ENCODE results near the gene PRDM4. TPM values are rescaled to one million over a fixed set of nuclear protein-coding genes. Genes with fewer than 3 reads are reported as not detected.

PRDM4 gene
- polyA plus RNA-seq, 1 of the 3 experiments (the other 2 are of a cell fraction): 22.1 TPM

- peak overlapping the region; percentile 78 for H3K4me2 ChIP-seq
- H3K27ac ChIP-seq (ENCODE audit: low read depth in 2 of 2, low read length in 1 of 2): peak overlapping the region in 1 of 2 experiments; percentile 90; a peak in 2 of 4 replicates
- no peaks in the 10 kb centered on the region for H3K9me2 ChIP-seq
- peaks cover 37% of the 10 kb centered on the region for H3F3A ChIP-seq (replicated peaks; ENCODE audit: insufficient read depth)
- DNase-seq: no peak
- peak overlapping the region; percentile 34; the same call in 1 of the 2 replicates for H3K9ac ChIP-seq
- no peak overlapping the region for H2AFZ ChIP-seq (ENCODE audit: low read depth)
- 58% methylated on average over 1 of the region's 1 CpG for WGBS (ENCODE audit: low lambda C conversion rate)
- ChIA-PET POLR2A (no interaction called here), CTCF (interaction anchor here (1.0 to 3.4 kb wide), 3 partner anchors 9 to 136 kb away, joined by 3 to 8 read pairs (median 6); no protein-coding TSS in a partner anchor)
- peaks cover 0 to 11% of the 10 kb centered on the region in 2 experiments; a peak in 1 of 4 replicates for H3K4me1 ChIP-seq (ENCODE audit: control insufficient read depth in 1 of 2, insufficient read depth in 2 of 2, low read depth in 1 of 2, low read length in 1 of 2)
- TF ChIP-seq FOXJ3 (CRISPR knock-in tag; IDR thresholded peaks at IDR 0.05) (no peak), MXI1 (IDR thresholded peaks at IDR 0.05; ENCODE audit: low read depth, low read length) (no peak), GATA2 (CRISPR knock-in tag; IDR thresholded peaks at IDR 0.05) (no peak), CHD2 (IDR thresholded peaks at IDR 0.05; ENCODE audit: low read length, partially characterized antibody) (no peak), TAF1 (IDR thresholded peaks at IDR 0.05; ENCODE audit: borderline replicate concordance, low read depth, low read length) (no peak), YY1 (IDR thresholded peaks at IDR 0.05; ENCODE audit: low read depth) (no peak)
- peaks cover 11% of the 10 kb centered on the region; the same call in 1 of the 2 replicates for H4K20me1 ChIP-seq (ENCODE audit: insufficient read depth)
- peak overlapping the region in 1 of 2 experiments; percentile 27; a peak in 1 of 4 replicates for H3K4me3 ChIP-seq (ENCODE audit: low read depth in 2 of 2, low read length in 1 of 2)
- H3K27me3 ChIP-seq (ENCODE audit: insufficient read depth): no peaks in the 10 kb centered on the region
- H3K9me3 ChIP-seq: no peaks in the 10 kb centered on the region
- peaks cover 68% of the 10 kb centered on the region for H3K79me2 ChIP-seq (ENCODE audit: insufficient read depth)
- peaks cover 47 to 74% of the 10 kb centered on the region in 2 experiments for H3K36me3 ChIP-seq (replicated peaks in 1 of 2; ENCODE audit: control insufficient read depth in 1 of 2, insufficient read depth in 2 of 2, low read length in 1 of 2)
Measured at GRCh38 chr12:107749083-107749482, 11.9 kb downstream of the PRDM4 start.

DNA sequence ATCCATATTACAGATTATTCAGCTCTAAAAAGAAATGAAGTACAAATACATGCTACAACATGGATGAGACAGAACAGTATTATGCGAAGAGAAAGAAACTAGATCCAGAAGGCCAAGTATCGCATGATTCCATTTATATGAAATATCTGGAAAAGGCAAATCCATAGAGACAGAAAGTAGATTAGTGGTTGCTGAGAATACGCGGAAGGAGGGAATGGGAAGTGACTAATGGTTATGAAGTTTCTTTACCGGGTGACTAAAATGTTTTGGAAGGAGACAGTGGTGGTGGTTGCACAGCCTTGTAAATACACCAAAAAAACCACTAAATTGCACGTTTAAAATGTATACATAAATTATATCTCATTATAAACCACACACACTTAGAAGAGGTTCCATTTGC lies 12.5 kb downstream of the PRDM4 start:
- peak overlapping the region; percentile 78 for H3K4me2 ChIP-seq
- no peak for DNase-seq
- no peak overlapping the region for H2AFZ ChIP-seq (ENCODE audit: low read depth)
- H3K27me3 ChIP-seq (ENCODE audit: insufficient read depth): no peaks in the 10 kb centered on the region
- peaks cover 45 to 74% of the 10 kb centered on the region in 2 experiments for H3K36me3 ChIP-seq (replicated peaks in 1 of 2; ENCODE audit: control insufficient read depth in 1 of 2, insufficient read depth in 2 of 2, low read length in 1 of 2)
- H3K27ac ChIP-seq (ENCODE audit: low read depth in 2 of 2, low read length in 1 of 2): peak overlapping the region in 1 of 2 experiments; percentile 90; a peak in 2 of 4 replicates
- TF ChIP-seq CTCF (IDR thresholded peaks at IDR 0.05) (no peak), MEF2A (IDR thresholded peaks at IDR 0.05; ENCODE audit: borderline replicate concordance, low read depth) (no peak), MXI1 (IDR thresholded peaks at IDR 0.05; ENCODE audit: low read depth, low read length) (no peak), EZH2phosphoT487 (IDR thresholded peaks at IDR 0.05; ENCODE audit: borderline replicate concordance, low read depth) (no peak), TCF12 (IDR thresholded peaks at IDR 0.05) (peak; percentile 19; the same call in 1 of the 2 replicates), JUND (IDR thresholded peaks at IDR 0.05) (peak; percentile 24; the same call in 1 of the 2 replicates), NRF1 (IDR thresholded peaks at IDR 0.05; ENCODE audit: low read depth, low read length) (no peak), ELF1 (IDR thresholded peaks at IDR 0.05) (peak; percentile 39; the same call in 1 of the 2 replicates)
- TF ChIP-seq, protein P1, sequence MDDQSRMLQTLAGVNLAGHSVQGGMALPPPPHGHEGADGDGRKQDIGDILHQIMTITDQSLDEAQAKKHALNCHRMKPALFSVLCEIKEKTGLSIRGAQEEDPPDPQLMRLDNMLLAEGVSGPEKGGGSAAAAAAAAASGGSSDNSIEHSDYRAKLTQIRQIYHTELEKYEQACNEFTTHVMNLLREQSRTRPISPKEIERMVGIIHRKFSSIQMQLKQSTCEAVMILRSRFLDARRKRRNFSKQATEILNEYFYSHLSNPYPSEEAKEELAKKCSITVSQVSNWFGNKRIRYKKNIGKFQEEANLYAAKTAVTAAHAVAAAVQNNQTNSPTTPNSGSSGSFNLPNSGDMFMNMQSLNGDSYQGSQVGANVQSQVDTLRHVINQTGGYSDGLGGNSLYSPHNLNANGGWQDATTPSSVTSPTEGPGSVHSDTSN (IDR thresholded peaks at IDR 0.05): peak; percentile 20; the same call in 1 of the 2 replicates
- 33% methylated on average over 6 of the region's 6 CpGs for WGBS (ENCODE audit: low lambda C conversion rate)
- H3K79me2 ChIP-seq (ENCODE audit: insufficient read depth): peaks cover 62% of the 10 kb centered on the region
- H3K9ac ChIP-seq: peak overlapping the region; percentile 52; the same call in 1 of the 2 replicates
- ChIA-PET POLR2A (no interaction called here), CTCF (interaction anchor here (1.0 to 1.6 kb wide), 2 partner anchors 10 to 14 kb away, joined by 3 to 6 read pairs; no protein-coding TSS in a partner anchor)
- peaks cover 11% of the 10 kb centered on the region; the same call in 1 of the 2 replicates for H4K20me1 ChIP-seq (ENCODE audit: insufficient read depth)
- H3F3A ChIP-seq (replicated peaks; ENCODE audit: insufficient read depth): peaks cover 37% of the 10 kb centered on the region
- H3K4me1 ChIP-seq (ENCODE audit: control insufficient read depth in 1 of 2, insufficient read depth in 2 of 2, low read depth in 1 of 2, low read length in 1 of 2): peaks cover 0 to 11% of the 10 kb centered on the region in 2 experiments; a peak in 1 of 4 replicates
- H3K9me3 ChIP-seq: no peaks in the 10 kb centered on the region
- peak overlapping the region in 1 of 2 experiments; percentile 37; a peak in 2 of 4 replicates for H3K4me3 ChIP-seq (ENCODE audit: low read depth in 2 of 2, low read length in 1 of 2)
- H3K9me2 ChIP-seq: no peaks in the 10 kb centered on the region
